ENCODE data around the gene RABL6.
"Not testable (repeated sequence)": the region's sequence is repeated elsewhere in the genome, so short reads cannot be mapped to it uniquely, and the experiment has no call there.

Gene RABL6

GRCh38 chr9:136866898-136867421 is 59.2 kb downstream of the RABL6 start:
- H3K36me3 Mint-ChIP-seq (ENCODE audit: insufficient read depth), result peaks cover 26% of the 10 kb centered on the region
- peaks cover 8 to 11% of the 10 kb centered on the region in 2 donors for H3K4me1 Mint-ChIP-seq (ENCODE audit: low read depth in 2 of 2)
- H3K4me3 Mint-ChIP-seq, result peak overlapping the region; percentile 88 to 89
- not testable (repeated sequence) for DNase-seq; ATAC-seq (replicated peaks); H3K9me3 Mint-ChIP-seq; H3K27me3 Mint-ChIP-seq
- H3K27ac Mint-ChIP-seq, result peak overlapping the region; percentile 85 to 90

DNA sequence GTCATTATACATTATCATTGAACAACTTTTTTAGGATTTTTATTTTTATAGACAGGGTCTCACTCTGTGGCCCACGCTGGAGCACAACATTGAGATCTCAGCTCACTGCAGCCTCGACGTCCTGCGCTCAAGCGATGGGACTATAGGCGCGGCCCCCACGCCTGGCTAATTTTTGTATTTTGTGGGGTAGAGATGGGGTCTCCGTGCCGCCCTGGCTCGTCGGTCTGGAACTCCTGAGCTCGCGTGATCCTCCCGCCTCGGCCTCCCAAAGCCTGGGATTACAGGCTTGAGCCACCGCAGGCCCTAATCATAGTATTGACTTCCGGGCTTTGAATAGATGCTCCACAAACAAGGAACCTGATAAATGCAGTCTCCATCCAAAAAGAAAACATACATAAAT is 59.7 kb downstream of the RABL6 start:
- Mint-ChIP-seq H3K4me3 (peak overlapping the region; percentile 10 to 89), H3K27me3 (no peaks in the 10 kb centered on the region), H3K9me3 (no peaks in the 10 kb centered on the region), H3K36me3 (ENCODE audit: insufficient read depth) (peaks cover 20% of the 10 kb centered on the region), H3K4me1 (ENCODE audit: low read depth in 2 of 2) (peaks cover 5 to 11% of the 10 kb centered on the region in 2 donors), H3K27ac (no peak overlapping the region)
- no peak for ATAC-seq (replicated peaks)
- no peak for DNase-seq

DNA sequence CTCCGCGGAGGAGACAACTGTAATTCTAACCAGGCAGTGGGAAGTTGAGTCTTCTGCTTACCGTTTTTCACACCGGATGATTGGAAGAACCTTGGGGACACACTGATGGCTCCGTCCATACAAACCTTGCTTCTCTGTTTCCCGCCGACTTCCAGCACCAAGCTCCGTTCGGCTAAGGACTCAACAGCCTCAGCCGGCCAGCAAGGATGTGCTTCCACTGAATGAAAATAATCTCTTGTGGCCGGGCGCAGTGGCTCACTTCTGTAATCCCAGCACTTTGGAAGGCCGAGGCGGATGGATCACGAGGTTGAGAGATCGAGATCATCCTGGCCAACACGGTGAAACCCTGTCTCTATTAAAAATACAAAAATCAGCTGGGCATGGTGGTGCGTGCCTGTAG is 60.2 kb downstream of the RABL6 start:
- H3K9me3 Mint-ChIP-seq, result no peaks in the 10 kb centered on the region
- peaks cover 16% of the 10 kb centered on the region for H3K36me3 Mint-ChIP-seq (ENCODE audit: insufficient read depth)
- peaks cover 5 to 11% of the 10 kb centered on the region in 2 donors for H3K4me1 Mint-ChIP-seq (ENCODE audit: low read depth in 2 of 2)

DNA sequence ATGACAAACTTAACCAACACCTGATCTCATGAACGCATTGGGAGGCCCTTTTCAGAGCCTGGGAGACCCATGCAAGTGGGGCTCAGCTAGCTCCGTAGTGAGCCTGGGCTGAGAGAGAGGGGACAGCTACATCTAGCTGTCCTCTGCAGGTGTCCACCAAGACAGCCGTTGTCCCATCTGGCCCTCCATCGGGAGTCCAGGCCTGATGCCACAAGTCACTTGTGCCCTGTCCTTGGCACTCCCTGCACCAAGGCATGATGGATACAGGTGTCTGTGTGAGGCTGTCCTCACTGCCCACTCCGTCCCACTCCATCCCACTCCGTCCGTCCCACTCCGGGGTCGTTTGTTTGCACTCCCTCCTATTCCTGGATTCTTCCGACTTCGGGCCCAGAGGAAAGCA is 60.9 kb downstream of the RABL6 start:
- ATAC-seq (replicated peaks) (no peak), DNase-seq (no peak)
- Mint-ChIP-seq H3K36me3 (ENCODE audit: insufficient read depth) (peaks cover 9% of the 10 kb centered on the region), H3K4me3 (no peak overlapping the region), H3K27me3 (no peaks in the 10 kb centered on the region), H3K4me1 (ENCODE audit: low read depth in 2 of 2) (peaks cover 5 to 8% of the 10 kb centered on the region in 2 donors), H3K27ac (peak overlapping the region in 1 of 2 donors; percentile 32), H3K9me3 (no peaks in the 10 kb centered on the region)

More for the DNA sequence above, 60.2 kb downstream of the RABL6 start:
- Mint-ChIP-seq H3K4me3 (peak overlapping the region; percentile 10 to 89), H3K27ac (peak overlapping the region in 1 of 2 donors; percentile 32), H3K27me3 (no peaks in the 10 kb centered on the region)
- ATAC-seq (replicated peaks), result no peak
- no peak for DNase-seq

DNA sequence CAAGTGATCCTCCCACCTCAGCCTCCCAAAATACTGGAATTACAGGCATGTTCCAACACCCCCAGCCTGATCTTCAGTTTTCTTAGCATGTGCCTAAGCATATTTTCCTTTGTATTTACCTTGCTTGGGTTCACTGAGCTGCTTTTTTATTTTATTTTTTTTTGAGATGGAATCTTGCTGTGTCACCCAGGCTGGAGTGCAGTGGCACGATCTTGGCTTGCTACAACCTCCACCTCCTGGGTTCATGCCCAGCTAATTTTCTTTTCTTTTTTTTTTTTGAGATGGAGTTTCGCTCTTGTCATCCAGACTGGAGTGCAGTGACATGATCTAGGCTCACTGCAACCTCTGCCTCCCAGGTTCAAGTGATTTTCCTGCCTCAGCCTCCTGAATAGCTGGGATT is 61.9 kb downstream of the RABL6 start:
- not testable (repeated sequence) for H3K4me3 Mint-ChIP-seq; H3K4me1 Mint-ChIP-seq (ENCODE audit: low read depth in 2 of 2); H3K27me3 Mint-ChIP-seq; H3K27ac Mint-ChIP-seq; ATAC-seq (replicated peaks); H3K9me3 Mint-ChIP-seq; DNase-seq; H3K36me3 Mint-ChIP-seq (ENCODE audit: insufficient read depth)

DNA sequence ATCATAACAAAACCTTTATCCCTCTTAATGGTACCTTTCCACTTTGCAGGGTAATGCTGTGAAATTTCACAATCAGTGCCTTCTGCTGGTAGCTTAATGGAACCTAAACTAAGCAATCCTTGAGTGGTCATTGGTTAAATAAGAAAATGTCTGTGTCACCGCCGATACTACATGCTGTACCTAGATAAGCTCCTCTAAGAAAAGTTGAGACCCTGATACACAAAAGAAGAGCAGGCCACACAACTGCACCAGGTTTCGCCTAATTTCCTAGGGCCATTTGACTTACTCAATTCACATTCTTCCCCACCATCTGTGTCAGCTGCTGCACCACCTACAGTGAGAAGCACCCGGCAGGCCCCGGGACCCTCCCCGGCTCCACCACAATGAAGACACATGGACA is 67.4 kb downstream of the RABL6 start:
- Mint-ChIP-seq H3K27ac (no peak overlapping the region), H3K4me1 (ENCODE audit: low read depth in 2 of 2) (no peaks in the 10 kb centered on the region), H3K27me3 (no peaks in the 10 kb centered on the region), H3K36me3 (ENCODE audit: insufficient read depth) (no peaks in the 10 kb centered on the region), H3K4me3 (no peak overlapping the region), H3K9me3 (no peaks in the 10 kb centered on the region)
- DNase-seq, result no peak
- no peak for ATAC-seq (replicated peaks)

DNA sequence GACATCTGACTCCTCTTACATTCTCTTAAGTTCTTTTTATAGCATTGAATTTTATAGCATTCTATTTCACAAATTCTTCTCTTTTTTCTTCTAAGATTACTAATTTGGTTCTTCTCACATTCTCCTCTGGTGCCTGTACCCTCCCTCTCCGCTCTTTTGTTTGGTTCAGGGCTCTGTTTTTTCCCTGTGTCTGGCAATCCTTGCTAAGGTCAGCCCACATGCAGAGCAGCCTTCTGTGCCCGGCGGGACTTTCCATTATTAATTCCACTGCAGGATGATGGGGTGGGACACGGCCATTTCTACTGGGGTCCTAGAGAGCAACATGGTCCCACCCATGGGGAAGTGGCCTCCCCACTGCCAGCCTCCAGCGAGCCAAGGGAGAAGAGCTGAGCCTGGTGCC is 68.7 kb downstream of the RABL6 start:
- DNase-seq, result no peak
- Mint-ChIP-seq H3K9me3 (no peaks in the 10 kb centered on the region), H3K4me1 (ENCODE audit: low read depth in 2 of 2) (peaks cover 1 to 4% of the 10 kb centered on the region in 2 donors), H3K4me3 (no peak overlapping the region), H3K36me3 (ENCODE audit: insufficient read depth) (no peaks in the 10 kb centered on the region), H3K27me3 (no peaks in the 10 kb centered on the region), H3K27ac (no peak overlapping the region)
- ATAC-seq (replicated peaks), result no peak

GRCh38 chr9:136880651-136881050 is 72.9 kb downstream of the RABL6 start:
- DNase-seq (no peak), ATAC-seq (replicated peaks) (no peak)
- H3K27me3 Mint-ChIP-seq, result no peaks in the 10 kb centered on the region
- H3K9me3 Mint-ChIP-seq, result no peaks in the 10 kb centered on the region
- H3K4me1 Mint-ChIP-seq (ENCODE audit: low read depth in 2 of 2), result peaks cover 15 to 20% of the 10 kb centered on the region in 2 donors
- peaks cover 14% of the 10 kb centered on the region for H3K36me3 Mint-ChIP-seq (ENCODE audit: insufficient read depth)
- no peak overlapping the region for H3K27ac Mint-ChIP-seq
- H3K4me3 Mint-ChIP-seq, result peak overlapping the region; percentile 43 to 65

DNA sequence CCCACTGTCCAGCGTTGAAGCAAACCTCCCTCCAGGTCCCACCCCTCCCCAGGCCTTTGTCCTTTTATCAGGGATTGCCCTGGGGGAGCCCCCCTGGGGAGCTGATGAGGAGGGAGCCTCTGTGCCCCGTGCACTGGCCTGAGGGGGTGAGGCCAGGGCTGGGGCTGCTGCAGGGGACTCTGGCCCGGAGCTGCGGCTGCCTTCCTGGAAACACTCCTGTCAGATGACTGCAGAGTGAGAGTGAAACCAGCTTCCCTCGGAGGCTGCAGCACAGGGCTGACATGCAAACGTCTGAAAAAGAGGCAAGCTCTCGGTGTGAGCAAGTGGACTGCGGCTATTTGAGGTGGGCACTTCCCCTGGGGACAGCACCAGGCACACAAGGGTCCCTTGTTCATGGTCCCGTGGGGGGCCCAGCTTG is 74.0 kb downstream of the RABL6 start:
- peak overlapping the region; percentile 76 to 84 for H3K4me3 Mint-ChIP-seq
- peaks cover 15 to 20% of the 10 kb centered on the region in 2 donors for H3K4me1 Mint-ChIP-seq (ENCODE audit: low read depth in 2 of 2)
- DNase-seq (no peak), ATAC-seq (replicated peaks) (no peak)
- no peaks in the 10 kb centered on the region for H3K27me3 Mint-ChIP-seq
- no peaks in the 10 kb centered on the region for H3K9me3 Mint-ChIP-seq
- peak overlapping the region; percentile 85 to 90 for H3K27ac Mint-ChIP-seq
- peaks cover 18% of the 10 kb centered on the region for H3K36me3 Mint-ChIP-seq (ENCODE audit: insufficient read depth)

GRCh38 chr9:136882109-136882946 is 74.6 kb downstream of the RABL6 start:
- H3K4me1 Mint-ChIP-seq (ENCODE audit: low read depth in 2 of 2), result peaks cover 20 to 23% of the 10 kb centered on the region in 2 donors

GRCh38 chr9:136882947-136883283 is 75.2 kb downstream of the RABL6 start:
- Mint-ChIP-seq H3K27ac (peak overlapping the region; percentile 85 to 90), H3K36me3 (ENCODE audit: insufficient read depth) (peaks cover 25% of the 10 kb centered on the region), H3K4me1 (ENCODE audit: low read depth in 2 of 2) (peaks cover 23 to 24% of the 10 kb centered on the region in 2 donors), H3K4me3 (peak overlapping the region; percentile 76 to 84)
- DNase-seq; ATAC-seq (replicated peaks); H3K27me3 Mint-ChIP-seq; H3K9me3 Mint-ChIP-seq: not testable (repeated sequence)

More at GRCh38 chr9:136882109-136882946, 74.6 kb downstream of the RABL6 start:
- Mint-ChIP-seq H3K9me3 (no peaks in the 10 kb centered on the region), H3K4me3 (peak overlapping the region; percentile 76 to 84), H3K27me3 (no peaks in the 10 kb centered on the region), H3K36me3 (ENCODE audit: insufficient read depth) (peaks cover 23% of the 10 kb centered on the region), H3K27ac (peak overlapping the region; percentile 85 to 90)
- ATAC-seq (replicated peaks), result peak; percentile 60
- peak; percentile 72 to 73 (median 72) for DNase-seq

GRCh38 chr9:136883670-136884069 is 75.9 kb downstream of the RABL6 start:
- H3K4me3 Mint-ChIP-seq; H3K27me3 Mint-ChIP-seq; ATAC-seq (replicated peaks); H3K27ac Mint-ChIP-seq; H3K9me3 Mint-ChIP-seq; DNase-seq: not testable (repeated sequence)
- peaks cover 27 to 28% of the 10 kb centered on the region in 2 donors for H3K4me1 Mint-ChIP-seq (ENCODE audit: low read depth in 2 of 2)
- H3K36me3 Mint-ChIP-seq (ENCODE audit: insufficient read depth), result peaks cover 25% of the 10 kb centered on the region

DNA sequence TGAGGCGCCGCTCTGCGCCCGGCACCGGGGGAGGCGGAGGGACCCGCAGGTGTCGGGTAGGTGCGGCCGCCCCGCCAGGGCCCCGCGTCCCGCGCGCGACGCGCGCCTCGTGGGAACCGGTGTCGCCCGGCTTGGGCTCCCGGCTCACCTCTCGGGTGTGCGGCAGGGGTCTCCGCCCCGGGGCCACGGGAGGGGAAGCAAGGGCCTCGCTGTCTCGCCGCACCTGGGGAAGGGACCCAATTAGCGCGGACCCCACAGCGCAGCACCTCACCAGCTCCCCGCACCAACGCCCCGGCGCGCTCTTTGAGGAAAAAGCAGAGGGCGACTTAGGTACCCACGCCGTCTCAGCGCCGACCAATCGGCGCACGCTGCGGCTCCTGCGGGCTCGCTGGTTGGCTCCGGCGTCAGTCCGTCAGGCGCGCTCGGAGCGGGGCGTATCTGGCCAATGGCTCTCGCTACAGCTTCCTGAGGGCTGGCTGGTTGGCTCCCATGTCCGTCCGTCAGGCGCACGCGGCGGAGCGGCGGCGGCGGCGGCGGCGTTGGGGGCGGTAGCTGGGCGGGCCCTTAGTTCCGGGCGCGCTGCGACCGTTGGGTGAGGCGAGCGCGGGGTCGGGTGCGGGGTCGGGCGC is 78.3 kb downstream of the RABL6 start, which contains the start of gene TRAF2:
TSS of gene TRAF2 (plus strand) at position 567 of the 629 bp plus-strand sequence. CDS start 12,225 bp downstream, outside the sequence.
- Mint-ChIP-seq H3K27ac (peak within 1 kb of the TSS; percentile 89 to 97), H3K9me3 (no peaks in the 10 kb centered on the region), H3K36me3 (ENCODE audit: insufficient read depth) (peaks cover 30% of the 10 kb centered on the region), H3K4me1 (ENCODE audit: low read depth in 2 of 2) (peaks cover 26 to 27% of the 10 kb centered on the region in 2 donors), H3K4me3 (peak within 1 kb of the TSS; percentile 80 to 84), H3K27me3 (no peaks in the 10 kb centered on the region)
- ATAC-seq (replicated peaks), result peak; percentile 85
- DNase-seq, result peak; percentile 94 to 97 (median 94)

Measured in effector memory CD8-positive, alpha-beta T cell (primary cell).